ENCODE data around the gene SCAANT1.

Gene SCAANT1

DNA sequence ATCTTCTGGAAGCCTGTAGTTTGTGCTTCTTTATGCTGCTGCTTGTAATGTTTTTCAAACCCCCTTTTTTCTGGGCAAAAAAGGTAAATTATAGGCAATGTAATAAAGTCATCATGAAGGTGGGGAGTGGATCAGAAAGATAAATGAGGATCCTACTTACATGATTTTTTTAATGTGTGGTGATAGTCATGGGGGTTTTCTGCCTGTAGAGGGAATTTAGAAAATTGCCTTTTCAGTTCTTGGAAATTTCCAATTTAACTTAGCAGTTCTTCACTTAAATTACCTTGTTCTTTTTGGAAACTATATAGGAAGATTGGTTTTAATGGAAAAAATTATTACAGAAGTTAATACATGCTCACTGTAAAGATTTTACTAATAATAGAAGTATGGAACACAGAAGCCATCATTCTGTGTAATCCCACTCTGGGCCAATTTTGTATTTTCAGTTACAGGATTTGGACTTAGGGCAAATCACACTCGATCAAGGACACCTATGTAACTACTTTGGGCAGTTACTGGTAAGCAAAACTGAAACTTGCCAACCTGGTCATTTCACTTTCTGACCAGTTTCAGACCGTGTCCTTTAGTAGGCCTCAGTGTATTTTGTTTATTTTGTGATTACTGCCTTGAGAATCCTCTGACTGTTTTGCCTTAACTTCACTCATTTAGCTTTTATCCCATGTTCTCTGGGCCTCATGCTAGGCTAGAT is 10.5 kb upstream of the SCAANT1 start:
- in situ Hi-C loops (cut with MboI; ENCODE audit: low sequenced_read_pairs): no loop called here
- peaks cover 39% of the 10 kb centered on the region for H3K36me3 ChIP-seq (replicated peaks)
- H3K4me1 ChIP-seq: no peaks in the 10 kb centered on the region
- H3K27me3 ChIP-seq (ENCODE audit: low read depth): no peaks in the 10 kb centered on the region
- no peaks in the 10 kb centered on the region for H3K9me3 ChIP-seq
- H3K4me3 ChIP-seq: no peak overlapping the region
- no peak for DNase-seq (ENCODE audit: low spot score in 2 of 2)

DNA sequence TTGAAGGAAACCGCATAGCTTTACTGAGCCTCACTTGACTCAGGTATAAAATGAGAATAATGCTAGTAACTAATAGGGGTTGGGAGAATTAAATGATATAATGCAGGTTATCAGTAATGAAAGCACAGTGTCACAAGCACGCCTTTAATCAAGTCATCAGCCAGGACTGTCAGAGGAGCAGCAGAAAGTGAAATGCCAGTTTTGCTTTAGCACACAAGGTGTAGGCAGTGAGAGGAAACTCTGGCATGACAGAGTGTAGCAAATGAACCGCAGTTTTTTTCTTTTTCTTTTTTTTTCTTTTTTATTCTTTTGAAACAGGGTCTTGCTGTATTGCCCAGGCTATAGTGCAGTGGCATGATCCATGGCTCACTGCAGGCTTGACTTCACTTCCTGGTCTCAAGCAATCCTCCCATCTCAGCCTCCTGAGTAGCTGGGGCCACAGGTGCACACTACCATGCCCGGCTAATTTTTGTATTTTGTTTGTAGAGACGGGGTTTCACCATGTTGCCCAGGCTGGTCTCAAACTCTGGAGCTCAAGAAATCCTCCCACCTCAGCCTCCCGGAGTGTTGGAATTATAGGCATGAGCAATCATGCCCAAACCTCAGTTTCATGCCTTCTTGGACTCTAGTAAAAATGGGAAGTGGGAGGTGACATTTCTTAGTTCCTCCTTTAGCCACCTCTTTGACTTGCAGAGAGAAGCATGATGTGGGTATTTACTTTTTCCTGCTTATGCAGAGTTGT is 9.7 kb upstream of the SCAANT1 start:
- Histone ChIP-seq H3K36me3 (replicated peaks) (peaks cover 47% of the 10 kb centered on the region), H3K27me3 (ENCODE audit: low read depth) (no peaks in the 10 kb centered on the region), H3K4me3 (no peak overlapping the region), H3K4me1 (no peaks in the 10 kb centered on the region), H3K9me3 (no peaks in the 10 kb centered on the region)
- DNase-seq (ENCODE audit: low spot score in 2 of 2): no peak
- in situ Hi-C loops (cut with MboI; ENCODE audit: low sequenced_read_pairs): no loop called here

DNA sequence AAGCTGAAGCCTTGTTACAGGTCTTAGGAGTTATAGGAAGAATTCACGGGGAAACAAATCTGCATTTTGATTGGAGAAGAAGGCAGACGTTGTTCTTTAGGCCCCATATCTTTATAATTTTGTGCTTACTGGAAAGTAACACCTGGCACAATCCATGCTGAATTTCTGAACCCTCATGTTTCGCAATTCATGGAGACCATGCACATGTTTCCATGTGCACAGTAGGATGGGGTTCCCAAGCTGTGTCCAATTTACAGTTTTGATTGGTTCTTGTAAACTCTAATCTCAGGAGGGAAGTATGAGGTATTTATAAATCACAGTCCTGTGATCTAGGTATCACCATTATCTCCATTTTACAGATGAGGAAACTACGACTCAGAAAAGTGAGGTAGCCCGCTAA is 7.8 kb upstream of the SCAANT1 start:
- DNase-seq (ENCODE audit: low spot score in 2 of 2): no peak
- Histone ChIP-seq H3K36me3 (replicated peaks) (peaks cover 54% of the 10 kb centered on the region), H3K4me3 (no peak overlapping the region), H3K27me3 (ENCODE audit: low read depth) (no peaks in the 10 kb centered on the region), H3K4me1 (no peaks in the 10 kb centered on the region), H3K9me3 (no peaks in the 10 kb centered on the region)
- in situ Hi-C loops (cut with MboI; ENCODE audit: low sequenced_read_pairs): no loop called here

DNA sequence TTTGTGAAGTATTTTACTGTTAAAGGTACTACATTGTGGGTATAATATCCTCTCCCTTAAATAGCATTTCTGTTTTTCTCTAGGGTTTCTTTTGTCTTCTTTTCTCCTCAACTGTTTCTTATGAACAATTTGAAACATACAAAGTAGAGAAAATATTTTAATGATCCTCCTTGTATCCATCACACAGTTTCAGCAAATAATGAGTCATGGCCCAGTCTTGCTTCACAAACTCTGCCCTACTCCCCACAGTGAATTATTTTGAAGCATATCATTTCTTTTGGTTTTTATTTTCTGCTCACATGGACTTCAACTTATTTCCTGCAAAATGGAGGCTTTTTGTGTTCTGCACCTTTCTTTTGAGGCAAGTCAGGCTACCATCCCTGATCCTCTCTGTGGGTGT is 6.1 kb upstream of the SCAANT1 start:
- Histone ChIP-seq H3K27me3 (ENCODE audit: low read depth) (no peaks in the 10 kb centered on the region), H3K9me3 (no peaks in the 10 kb centered on the region), H3K36me3 (replicated peaks) (peaks cover 47% of the 10 kb centered on the region), H3K4me3 (no peak overlapping the region), H3K4me1 (peaks cover 4% of the 10 kb centered on the region)
- no peak for DNase-seq (ENCODE audit: low spot score in 2 of 2)
- in situ Hi-C loops (cut with MboI; ENCODE audit: low sequenced_read_pairs): no loop called here

DNA sequence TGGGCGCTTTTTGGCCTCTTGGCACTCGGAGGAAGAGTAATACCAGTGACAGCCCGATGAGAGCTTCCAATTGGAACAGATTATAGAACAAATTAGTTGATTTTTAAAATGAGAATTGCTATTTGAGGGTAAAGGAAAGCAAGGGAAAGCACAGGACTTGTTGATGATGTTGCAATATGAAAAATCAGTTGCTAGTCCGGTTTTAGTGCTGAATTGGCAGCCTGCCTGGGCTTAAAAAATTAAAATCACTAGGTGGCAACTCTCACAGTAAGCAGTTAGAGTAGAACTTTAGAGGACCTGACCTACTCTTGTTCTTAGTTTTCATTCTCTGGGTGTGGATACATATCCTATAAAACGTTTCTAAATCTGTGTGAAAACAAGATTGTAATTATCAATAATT is 2.1 kb upstream of the SCAANT1 start:
- H3K27me3 ChIP-seq (ENCODE audit: low read depth): no peaks in the 10 kb centered on the region
- H3K4me1 ChIP-seq: peaks cover 13% of the 10 kb centered on the region
- peaks cover 32% of the 10 kb centered on the region for H3K36me3 ChIP-seq (replicated peaks)
- in situ Hi-C loops (cut with MboI; ENCODE audit: low sequenced_read_pairs): no loop called here
- no peak for DNase-seq (ENCODE audit: low spot score in 2 of 2)
- H3K4me3 ChIP-seq: no peak overlapping the region
- no peaks in the 10 kb centered on the region for H3K9me3 ChIP-seq

DNA sequence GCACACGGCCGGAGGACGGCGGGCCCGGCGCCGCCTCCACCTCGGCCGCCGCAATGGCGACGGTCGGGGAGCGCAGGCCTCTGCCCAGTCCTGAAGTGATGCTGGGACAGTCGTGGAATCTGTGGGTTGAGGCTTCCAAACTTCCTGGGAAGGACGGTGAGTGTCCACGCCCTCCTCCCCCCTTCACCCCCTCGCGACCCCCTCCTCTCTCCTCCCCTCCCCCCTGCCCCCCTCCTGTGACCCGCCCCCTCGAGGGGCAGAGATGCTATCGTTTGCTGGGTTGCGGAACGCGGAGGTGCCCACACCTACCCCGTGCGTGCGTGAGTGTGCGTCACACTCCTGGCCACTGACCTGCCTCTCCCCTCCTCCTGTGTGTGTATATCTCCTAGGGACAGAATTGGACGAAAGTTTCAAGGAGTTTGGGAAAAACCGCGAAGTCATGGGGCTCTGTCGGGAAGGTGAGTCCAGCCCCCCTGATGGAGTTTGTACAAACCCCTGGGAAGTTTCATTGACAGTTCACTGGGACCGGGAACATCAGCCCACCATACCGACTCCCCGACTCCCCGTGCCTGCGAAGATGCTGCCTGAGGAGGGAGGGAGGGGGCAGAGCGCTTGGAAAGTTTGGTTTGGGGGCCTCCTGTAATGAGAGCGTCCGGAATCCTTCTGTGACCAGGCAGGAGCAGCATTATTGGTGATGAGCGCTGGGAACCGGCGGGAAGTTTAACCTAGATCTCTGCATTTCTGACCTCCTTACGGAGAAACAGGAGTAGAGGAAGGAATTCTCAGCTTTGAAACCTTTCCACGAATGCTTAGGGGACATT is 795 bp upstream of the SCAANT1 start:
- H3K4me3 ChIP-seq: peak overlapping the region; percentile 55
- peak in 1 of 2 experiments; percentile 64 for DNase-seq (ENCODE audit: low spot score in 2 of 2)
- peaks cover 26% of the 10 kb centered on the region for H3K36me3 ChIP-seq (replicated peaks)

DNA sequence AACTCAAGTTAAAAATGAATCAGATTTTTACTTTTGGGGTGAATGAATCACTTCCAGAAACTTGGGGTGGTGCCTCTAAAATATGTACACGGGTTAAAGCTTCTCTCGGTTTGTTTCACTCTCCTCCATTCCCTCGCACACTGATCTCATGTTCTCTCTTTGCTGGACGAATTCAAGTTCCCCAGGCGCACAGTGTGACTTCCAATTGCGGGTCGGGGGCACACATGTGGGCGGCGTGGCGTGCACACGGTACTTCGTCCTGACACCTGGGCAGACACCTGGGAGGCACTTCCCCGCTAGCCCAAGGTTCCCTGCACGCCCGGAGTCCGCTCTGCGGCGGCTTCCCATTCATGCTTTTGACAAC is 692 bp downstream of the SCAANT1 start:
- in situ Hi-C loops (cut with MboI; ENCODE audit: low sequenced_read_pairs): no loop called here
- DNase-seq (ENCODE audit: low spot score in 2 of 2): no peak
- H3K9me3 ChIP-seq: no peaks in the 10 kb centered on the region
- H3K4me3 ChIP-seq: peak overlapping the region; percentile 55
- H3K4me1 ChIP-seq: peaks cover 18% of the 10 kb centered on the region
- H3K27me3 ChIP-seq (ENCODE audit: low read depth): no peaks in the 10 kb centered on the region
- H3K36me3 ChIP-seq (replicated peaks): peaks cover 14% of the 10 kb centered on the region

More for the DNA sequence above, 795 bp upstream of the SCAANT1 start:
- in situ Hi-C loops (cut with MboI; ENCODE audit: low sequenced_read_pairs): no loop called here
- Histone ChIP-seq H3K9me3 (no peaks in the 10 kb centered on the region), H3K4me1 (peaks cover 18% of the 10 kb centered on the region), H3K27me3 (ENCODE audit: low read depth) (no peaks in the 10 kb centered on the region)

DNA sequence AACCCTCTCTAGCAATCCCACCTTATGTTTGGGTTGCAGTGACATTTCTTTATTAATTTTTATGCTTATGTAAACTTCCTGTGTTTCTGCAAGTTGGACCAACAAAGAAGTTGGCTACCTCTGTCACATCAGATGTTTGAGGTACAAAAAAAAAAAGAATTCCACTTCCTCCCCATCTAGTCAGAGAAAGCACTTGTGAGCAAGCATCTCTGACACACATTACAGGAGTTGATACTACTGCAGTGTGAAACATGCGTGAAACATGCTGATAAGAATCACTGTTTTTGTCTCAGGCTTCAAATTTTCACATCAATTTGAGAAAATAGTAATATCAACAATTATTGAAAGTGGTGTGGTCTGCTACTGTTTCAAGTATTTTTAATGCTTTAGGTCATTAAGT is 1.3 kb downstream of the SCAANT1 start:
- no peak for DNase-seq (ENCODE audit: low spot score in 2 of 2)
- in situ Hi-C loops (cut with MboI; ENCODE audit: low sequenced_read_pairs): no loop called here
- Histone ChIP-seq H3K36me3 (replicated peaks) (peaks cover 8% of the 10 kb centered on the region), H3K4me1 (peaks cover 18% of the 10 kb centered on the region), H3K27me3 (ENCODE audit: low read depth) (no peaks in the 10 kb centered on the region), H3K4me3 (peak overlapping the region; percentile 55; the same call in 1 of the 2 replicates), H3K9me3 (no peaks in the 10 kb centered on the region)

DNA sequence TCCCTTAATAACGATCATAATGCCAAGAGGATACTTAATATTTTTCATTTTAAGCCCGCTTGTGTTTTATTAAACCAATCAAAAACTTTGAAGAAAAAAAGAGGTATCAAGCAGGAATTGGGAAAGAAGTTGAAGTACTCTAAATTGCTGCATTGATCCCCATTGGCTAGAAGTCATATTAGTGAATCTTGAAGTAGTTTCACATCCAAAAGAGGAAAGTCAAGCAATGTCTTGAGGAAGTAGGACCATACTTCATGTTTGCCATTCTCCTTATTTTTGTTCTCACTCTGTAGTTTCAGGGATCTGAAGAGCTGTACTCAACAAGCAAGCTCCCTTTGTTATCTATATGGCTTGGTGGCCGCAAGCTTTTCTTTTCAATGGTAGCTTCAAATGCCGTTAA is 2.2 kb downstream of the SCAANT1 start:
- peaks cover 3% of the 10 kb centered on the region for H3K36me3 ChIP-seq (replicated peaks)
- H3K4me3 ChIP-seq: no peak overlapping the region
- no peaks in the 10 kb centered on the region for H3K27me3 ChIP-seq (ENCODE audit: low read depth)
- DNase-seq (ENCODE audit: low spot score in 2 of 2): no peak
- in situ Hi-C loops (cut with MboI; ENCODE audit: low sequenced_read_pairs): no loop called here
- no peaks in the 10 kb centered on the region for H3K9me3 ChIP-seq
- peaks cover 18% of the 10 kb centered on the region for H3K4me1 ChIP-seq

DNA sequence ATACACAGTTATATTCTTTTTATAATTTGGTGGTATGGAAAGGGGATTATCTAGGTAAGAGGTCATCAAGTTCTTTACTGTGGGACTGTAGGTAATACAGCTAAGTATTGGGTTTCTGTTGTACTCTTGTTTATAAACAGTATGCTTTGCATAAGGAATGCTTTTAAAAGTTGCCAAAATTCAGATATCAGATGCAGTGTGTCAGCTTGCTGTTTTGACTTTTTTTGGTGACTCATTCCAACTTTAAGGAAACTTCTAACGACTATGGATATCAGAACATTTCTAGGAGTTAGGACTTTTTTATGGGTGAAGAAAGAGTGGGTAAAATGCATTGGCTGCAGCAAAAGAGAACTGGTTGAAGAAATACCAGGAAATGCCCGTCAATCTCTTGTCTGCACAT is 2.8 kb downstream of the SCAANT1 start:
- peaks cover 18% of the 10 kb centered on the region for H3K4me1 ChIP-seq
- no peaks in the 10 kb centered on the region for H3K27me3 ChIP-seq (ENCODE audit: low read depth)
- H3K4me3 ChIP-seq: no peak overlapping the region
- in situ Hi-C loops (cut with MboI; ENCODE audit: low sequenced_read_pairs): no loop called here
- no peaks in the 10 kb centered on the region; the same call in 1 of the 2 replicates for H3K36me3 ChIP-seq (replicated peaks)
- no peak for DNase-seq (ENCODE audit: low spot score in 2 of 2)
- H3K9me3 ChIP-seq: no peaks in the 10 kb centered on the region

DNA sequence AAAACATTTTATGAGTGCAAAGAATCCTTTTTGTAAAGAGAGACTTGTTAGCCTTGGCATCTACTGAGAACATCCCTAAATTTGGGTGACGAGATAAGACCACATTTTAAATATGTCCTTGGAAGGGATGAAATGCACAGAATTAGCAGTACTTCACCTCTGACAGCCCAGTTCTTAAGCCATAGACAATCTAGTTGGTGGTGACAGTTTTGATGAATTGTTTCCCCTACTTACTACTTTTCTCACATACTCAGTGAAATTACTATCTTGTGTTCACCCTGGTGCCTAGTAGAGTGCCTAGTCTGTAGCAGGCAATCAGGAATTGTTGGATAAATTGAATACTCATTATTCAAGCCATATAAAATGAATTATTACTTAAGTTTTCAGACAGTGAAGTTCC is 3.4 kb downstream of the SCAANT1 start:
- Histone ChIP-seq H3K4me1 (peaks cover 18% of the 10 kb centered on the region), H3K36me3 (replicated peaks) (no peaks in the 10 kb centered on the region; the same call in 1 of the 2 replicates), H3K27me3 (ENCODE audit: low read depth) (no peaks in the 10 kb centered on the region), H3K4me3 (no peak overlapping the region), H3K9me3 (no peaks in the 10 kb centered on the region)
- in situ Hi-C loops (cut with MboI; ENCODE audit: low sequenced_read_pairs): no loop called here
- DNase-seq (ENCODE audit: low spot score in 2 of 2): no peak

DNA sequence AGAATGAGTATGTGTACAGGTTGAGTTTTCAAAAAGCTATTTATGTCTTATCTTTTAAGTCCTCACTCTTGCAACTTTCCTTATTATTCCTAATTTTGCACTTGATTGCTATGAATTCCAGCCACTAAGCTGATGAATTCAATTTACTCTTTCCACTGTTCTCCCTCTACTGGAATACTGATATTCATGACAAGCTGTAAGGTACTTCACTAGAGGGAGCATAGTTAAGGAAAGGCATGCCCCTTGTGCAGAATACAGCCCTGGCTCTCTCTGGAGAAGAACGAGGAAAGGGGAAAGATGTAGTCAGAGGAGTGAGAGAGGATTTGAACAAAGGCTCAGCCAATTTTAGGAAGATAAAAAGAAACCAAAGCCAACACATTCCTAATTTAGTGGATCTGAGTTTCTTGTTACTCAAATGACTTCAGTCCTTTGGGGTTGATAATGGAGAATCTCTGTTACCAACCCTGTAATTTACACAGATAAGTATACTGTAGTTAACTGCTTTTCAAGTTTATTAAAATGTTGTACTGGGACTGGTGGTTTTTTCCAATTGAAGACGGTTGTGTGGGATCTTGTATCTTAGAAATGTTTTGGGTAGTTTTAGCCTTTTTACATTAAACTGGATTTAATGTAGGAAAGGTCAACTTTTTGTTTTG is 4.0 kb downstream of the SCAANT1 start:
- H3K27me3 ChIP-seq (ENCODE audit: low read depth): no peaks in the 10 kb centered on the region
- H3K36me3 ChIP-seq (replicated peaks): no peaks in the 10 kb centered on the region; the same call in 1 of the 2 replicates
- in situ Hi-C loops (cut with MboI; ENCODE audit: low sequenced_read_pairs): no loop called here
- H3K4me3 ChIP-seq: no peak overlapping the region
- DNase-seq (ENCODE audit: low spot score in 2 of 2): peak in 1 of 2 experiments; percentile 13
- H3K4me1 ChIP-seq: peaks cover 14% of the 10 kb centered on the region
- no peaks in the 10 kb centered on the region for H3K9me3 ChIP-seq

DNA sequence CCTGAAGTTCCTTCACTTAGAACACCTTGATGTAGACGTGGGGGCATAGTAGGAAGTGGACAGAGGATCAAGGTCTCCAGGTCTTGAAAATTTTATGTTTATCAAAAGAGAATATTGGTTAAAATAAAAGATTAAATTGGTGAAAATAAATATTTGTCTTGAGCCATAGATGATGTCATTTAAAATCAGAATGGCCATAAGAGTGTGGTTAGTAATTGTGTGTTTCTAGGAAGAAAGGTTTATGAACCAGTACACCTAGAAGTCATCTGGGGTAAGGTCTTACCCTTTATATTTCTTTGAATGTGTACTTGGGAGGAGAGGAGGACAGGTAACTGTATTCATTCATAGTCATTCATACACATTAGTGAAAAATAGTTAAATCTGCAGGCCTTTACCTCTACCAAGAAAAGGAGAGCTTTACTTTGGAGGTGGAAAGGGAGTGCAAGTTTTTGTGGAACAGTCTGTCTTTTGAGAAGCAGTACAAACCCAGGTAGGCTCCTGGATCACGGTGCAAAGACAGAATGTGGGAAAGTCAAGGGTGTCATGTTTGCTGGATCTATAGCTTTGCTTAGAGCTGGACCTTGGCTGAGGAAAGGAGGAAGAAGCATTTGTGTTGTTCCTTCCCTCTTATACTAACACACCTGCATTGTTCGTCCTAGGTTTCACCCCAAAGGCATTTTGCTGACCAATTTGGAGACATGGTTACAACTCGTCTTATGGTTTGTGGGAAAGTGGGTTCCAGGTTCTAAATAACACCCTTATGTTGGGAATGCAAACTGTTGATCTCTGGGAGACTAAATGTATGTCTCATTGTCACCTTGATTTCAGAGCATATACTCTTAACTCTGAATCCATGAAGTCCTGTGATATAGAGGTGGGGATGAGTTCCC is 6.2 kb downstream of the SCAANT1 start:
- no peaks in the 10 kb centered on the region; the same call in 1 of the 2 replicates for H3K36me3 ChIP-seq (replicated peaks)
- in situ Hi-C loops (cut with MboI; ENCODE audit: low sequenced_read_pairs): no loop called here
- DNase-seq (ENCODE audit: low spot score in 2 of 2): no peak

More for the DNA sequence above, 6.2 kb downstream of the SCAANT1 start:
- peaks cover 9% of the 10 kb centered on the region for H3K4me1 ChIP-seq
- no peak overlapping the region for H3K4me3 ChIP-seq
- no peaks in the 10 kb centered on the region for H3K9me3 ChIP-seq
- H3K27me3 ChIP-seq (ENCODE audit: low read depth): no peaks in the 10 kb centered on the region

Data from HAP-1 (cell line).